NCI-H187 (cell line): Measurements from ENCODE around the gene TAAR2.
"Not testable (repeated sequence)": the region's sequence is repeated elsewhere in the genome, so short reads cannot be mapped to it uniquely, and the experiment has no call there.

Experiments used
- DNase-seq, 2 experiments: peaks; one replicate each; lab custom pipeline; 2025; lab: John Stamatoyannopoulos, UW

TAAR2 gene

DNA sequence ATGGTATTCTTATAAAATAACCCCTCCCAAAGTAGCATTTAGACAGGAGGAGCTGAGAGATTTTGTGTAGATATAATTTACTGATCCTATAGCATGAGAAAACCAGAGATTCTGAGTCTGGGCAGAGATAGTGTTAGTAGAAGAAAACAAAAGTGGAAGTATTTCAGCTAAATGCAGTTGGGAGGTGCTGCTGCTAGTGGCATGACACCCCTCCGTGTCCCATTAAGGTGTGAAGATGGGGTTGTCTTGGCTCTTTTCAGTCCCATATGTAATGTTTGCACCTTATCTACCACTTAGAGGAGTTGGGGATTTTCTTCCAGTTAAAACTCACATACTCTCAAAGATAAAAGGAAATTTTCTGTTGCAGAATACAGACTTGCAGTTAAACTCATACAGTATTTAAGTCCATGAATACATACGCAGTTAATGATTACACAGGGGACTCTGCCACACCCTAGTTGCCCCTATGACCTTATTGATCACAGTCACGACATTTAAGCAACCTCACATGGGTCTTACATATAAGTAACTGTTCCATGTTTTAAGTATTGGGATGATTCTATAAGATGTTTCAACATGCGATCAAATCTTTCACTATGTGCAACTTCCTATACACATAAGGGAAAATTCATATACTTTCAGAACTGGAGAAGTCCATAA is 11.5 kb downstream of the TAAR2 start:
- DNase-seq, result no peak

DNA sequence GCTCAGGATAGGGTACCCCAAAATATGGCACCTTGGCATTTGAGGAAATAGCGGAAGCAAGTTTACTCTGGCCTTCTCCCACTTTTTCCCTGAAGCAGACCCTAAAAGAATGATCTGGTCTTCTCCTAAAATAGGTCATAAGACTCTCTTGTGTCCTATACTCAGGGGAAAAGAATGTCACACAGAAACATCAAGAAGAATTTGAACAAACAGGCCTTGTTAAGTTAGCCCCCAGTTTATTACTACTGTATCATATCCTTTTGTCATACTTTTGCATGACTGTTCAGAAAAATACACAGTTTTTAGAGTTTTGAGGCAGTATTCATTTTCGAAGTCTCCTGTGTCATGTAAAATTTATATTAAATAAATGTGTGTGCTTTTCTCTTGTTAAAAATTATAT is 12.5 kb downstream of the TAAR2 start:
- no peak for DNase-seq

DNA sequence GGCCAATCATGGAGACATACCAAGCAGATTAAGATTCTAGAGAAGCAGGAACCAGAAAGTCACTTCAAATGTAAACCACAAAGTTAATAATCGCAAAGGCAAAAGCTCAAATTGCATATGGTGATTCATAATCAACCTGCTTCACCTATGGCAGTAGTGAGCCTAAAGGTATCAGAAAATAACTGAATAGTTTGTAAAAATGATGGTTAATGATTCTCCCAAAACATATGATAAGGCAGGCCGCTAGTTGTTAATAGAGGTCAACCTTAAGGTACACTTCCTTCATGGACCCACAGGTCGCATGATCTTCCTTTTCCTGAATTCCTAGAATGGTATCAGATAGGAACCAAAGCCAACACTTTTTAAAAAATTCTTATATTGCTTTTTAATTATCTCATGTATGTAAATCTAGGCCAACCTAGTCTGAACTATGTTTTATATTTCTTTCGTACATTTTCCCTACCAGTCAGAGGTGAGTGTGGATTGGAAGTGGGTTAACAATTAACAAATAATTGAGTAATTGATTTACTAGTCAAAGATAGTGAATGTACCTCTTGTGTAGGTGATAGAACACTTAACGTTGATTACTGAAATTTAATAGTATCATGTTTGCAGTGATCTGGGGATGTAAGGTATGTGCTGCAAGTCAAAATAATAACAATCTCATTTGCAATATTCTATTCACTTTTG is 16.4 kb downstream of the TAAR2 start:
- DNase-seq, result no peak

DNA sequence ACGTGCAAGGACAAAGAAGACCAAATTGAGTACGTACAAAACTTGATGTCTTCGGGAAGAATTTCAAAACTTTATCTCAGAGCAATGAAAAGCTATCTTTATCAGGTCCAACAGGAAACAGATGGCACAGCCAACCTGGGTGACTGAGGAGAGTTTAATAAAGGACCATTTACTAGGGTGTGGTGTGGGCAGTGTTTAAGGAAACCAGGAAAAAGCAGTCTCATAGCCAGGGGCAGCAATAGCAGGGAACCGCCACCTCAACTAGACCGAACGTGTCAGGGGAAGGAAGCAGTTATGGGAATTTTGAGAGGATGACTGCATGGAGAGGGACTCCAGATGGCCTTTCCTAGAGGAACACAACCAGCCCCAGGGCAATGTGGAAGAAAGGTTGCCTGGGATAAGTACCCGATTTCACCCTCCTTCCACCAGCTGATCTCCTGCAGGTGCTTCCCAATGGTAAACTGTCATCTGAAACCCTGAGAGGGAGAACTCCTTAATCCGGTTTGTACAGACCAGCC is 19.4 kb downstream of the TAAR2 start:
- no peak for DNase-seq

DNA sequence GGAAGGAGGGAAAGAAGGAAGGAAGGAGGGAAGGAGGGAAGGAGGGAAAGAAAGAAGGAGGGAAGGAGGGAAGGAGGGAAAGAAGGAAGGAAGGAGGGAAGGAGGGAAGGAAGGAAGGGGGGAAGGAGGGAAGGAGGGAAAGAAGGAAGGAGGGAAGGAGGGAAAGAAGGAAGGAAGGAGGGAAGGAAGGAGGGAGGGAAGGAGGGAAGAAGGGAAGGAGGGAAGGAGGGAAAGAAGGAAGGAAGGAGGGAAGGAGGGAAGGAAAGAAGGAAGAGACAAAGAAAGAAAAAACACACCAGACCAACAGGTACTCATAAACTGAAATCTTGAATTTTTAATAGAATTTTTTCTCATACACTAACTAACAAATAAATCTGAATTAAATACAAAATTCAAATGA is 23.2 kb downstream of the TAAR2 start:
- not testable (repeated sequence) for DNase-seq

DNA sequence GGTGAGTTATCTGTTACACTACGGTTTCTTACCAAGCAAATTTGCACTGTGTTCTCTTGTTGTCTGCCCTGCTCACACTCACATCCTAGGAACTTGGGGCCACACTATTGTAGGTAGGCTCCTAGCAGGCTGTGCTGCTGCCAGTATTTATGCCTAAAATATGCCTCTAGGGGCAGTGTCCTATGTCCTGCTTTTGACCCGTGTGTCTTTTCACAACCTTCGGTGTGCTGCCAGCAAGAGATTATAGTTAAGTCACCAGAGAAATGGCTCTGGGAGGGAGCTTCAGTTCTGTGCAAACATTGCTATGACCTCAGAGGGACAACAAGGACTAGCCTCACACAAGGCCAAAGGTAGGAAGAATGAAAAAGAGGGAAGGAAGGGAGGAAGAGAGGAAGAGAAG is 25.6 kb downstream of the TAAR2 start:
- DNase-seq, result no peak

DNA sequence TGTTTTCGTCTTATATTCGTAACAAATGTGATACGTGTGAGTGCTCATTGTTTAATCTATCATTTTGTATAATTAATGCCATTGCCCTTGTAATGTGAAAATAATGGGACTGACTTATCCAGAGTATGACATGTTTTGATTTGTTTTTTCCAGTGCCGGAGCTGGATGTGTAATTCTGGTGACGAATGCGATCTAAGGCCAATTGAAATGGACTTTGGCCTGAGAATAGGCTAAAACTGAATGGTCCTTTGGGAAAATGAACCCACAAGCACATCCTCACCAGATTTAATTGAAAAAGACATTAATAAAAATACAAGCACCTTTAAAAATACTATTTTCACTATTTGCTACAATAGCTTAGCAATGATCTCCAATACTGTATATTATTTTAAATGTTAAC is 27.9 kb downstream of the TAAR2 start:
- DNase-seq, result no peak

DNA sequence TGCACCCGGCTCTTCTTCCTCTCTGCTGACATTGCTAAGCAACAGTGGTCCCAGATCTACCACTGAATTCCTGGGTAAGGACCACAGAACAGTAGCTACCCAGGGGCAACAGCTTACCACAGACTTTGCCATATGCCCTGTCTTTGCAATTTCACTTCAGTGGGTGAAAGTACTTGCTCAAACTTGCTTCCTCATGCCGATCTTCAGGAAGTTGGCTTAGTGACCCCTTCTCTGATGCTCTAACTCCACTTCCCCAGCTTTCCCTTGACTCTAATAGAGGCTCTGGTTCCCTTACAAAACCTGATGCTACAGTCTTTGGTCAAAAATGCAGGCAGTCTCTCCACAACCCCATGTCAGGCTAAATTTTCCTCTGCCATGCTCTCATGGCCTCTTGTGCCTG is 31.2 kb downstream of the TAAR2 start:
- DNase-seq, result no peak

DNA sequence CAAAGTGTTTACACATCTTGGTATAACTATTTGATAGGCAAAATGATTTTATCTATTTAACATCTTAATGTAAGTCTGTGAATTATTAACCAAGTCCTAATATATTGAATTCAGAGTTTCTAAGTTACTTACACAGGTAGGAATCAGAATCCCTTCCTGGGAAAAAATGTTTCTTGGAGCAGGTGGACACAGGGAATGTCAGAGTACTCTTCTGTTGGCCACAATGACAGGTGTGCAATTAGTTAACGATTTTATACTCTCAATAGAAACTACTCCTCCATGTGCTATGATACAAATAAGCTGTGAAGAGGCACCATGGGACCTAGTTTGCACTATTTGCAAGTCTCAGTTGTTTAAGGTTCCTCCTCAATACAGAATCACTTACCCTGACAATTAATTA is 33.7 kb downstream of the TAAR2 start:
- no peak for DNase-seq

DNA sequence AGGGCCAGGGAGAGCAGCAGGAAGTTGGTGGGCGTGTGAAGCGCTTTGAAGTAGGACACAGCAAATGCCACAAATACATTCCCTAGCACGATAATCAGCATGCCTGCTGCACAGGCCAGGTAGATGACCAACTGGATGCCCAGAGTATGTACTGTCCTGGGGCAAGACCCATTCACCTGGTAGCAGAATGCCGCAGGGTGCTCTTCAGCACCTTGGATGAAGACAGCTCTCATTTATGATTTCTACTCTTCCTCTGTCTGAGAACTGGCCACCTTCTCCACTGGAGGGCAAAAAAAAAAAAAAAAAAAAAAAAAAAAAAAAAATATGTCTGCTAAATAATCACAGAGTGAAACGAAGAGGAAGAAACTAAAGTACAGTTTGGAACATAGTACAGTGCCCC is 34.6 kb downstream of the TAAR2 start, which contains the start of gene TAAR5:
Gene TAAR5, minus strand, starts transcription at position 288 of the 400 bp plus-strand sequence. Its CDS starts 55 bp downstream, at position 233.
- DNase-seq, result no peak

DNA sequence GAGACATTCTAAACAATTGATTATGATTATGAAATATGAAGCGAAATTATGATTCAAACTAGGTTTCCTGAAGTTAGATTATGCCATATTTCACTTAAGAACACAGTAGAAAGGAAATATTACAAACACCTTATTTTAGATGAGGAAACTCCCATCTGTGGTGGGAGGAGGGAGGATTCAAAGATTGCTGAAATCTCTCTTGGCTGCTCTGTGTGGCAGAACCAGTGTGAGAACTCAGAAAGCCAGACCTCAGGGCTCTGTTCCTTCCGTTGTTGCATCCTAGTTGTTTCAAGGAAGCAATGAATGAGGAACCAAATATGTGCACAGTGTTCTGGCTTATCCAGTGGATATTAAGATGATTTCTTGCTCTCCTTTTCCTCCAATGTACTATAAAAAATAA is 36.7 kb downstream of the TAAR2 start:
- no peak for DNase-seq

DNA sequence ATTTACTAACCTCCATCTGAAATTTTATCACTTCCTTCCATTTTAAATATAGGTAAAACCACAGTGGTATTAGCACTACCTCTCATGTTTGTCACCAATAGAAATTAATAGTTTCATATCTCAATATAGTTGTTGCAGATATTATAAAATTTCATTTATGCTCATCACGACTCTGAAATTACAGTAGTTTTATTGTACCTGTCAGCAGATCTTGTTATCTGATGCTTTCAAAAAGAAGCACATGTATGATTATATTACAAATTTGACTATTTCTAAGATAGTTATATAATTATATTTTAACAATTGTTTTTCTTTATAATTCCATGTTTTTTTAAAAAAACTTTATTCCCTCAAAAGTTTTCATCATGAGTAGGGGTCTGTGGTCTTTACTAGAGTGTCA is 39.4 kb downstream of the TAAR2 start:
- no peak for DNase-seq

DNA sequence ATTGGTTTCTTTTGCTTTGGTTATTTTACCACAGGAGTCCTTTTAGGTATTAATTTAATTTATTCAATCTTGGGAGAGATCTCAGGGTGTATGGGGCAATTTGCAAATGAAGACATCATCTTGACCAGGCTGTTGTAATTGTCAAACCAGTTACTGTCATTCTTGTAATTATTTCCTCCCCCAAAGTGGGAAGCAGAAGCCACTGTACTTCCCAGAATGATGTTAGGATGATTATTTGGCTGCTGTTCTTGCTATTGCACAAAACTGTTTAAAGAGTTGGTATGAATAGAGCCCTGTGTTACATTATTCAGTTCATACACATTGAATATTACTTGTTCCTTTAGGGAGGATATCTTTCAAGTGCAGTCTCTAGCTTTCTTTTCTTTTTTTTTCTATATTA is 52.3 kb downstream of the TAAR2 start:
- no peak for DNase-seq

DNA sequence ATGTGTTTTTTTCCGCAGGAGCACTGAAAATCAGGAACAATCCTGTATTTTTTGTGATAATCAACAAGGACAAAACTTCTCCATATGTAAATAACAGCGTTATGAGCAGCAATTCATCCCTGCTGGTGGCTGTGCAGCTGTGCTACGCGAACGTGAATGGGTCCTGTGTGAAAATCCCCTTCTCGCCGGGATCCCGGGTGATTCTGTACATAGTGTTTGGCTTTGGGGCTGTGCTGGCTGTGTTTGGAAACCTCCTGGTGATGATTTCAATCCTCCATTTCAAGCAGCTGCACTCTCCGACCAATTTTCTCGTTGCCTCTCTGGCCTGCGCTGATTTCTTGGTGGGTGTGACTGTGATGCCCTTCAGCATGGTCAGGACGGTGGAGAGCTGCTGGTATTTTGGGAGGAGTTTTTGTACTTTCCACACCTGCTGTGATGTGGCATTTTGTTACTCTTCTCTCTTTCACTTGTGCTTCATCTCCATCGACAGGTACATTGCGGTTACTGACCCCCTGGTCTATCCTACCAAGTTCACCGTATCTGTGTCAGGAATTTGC is 53.8 kb downstream of the TAAR2 start, which contains the start of gene TAAR6:
Gene TAAR6, plus strand, starts transcription at position 102 of the 557 bp plus-strand sequence. Its CDS starts 0 bp downstream, at position 102.
- DNase-seq, result no peak

DNA sequence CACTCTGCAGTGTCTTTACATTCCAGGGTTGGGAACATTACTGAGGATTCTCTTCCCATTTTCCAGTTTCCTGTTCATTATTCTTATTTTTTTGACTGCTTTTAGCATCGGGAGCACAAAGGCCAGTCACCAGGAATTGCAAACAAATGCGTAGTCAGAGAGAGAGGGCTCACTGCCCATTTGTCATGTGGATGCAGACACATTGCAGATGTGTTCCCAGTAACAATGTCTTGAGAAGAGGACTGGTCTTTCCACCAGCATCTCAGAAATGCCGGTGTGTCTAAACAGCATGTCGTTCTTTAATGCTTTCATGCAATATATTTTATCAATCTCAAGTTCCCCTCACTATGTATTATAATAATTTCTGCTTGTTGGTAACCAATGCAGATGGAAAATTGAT is 54.9 kb downstream of the TAAR2 start:
- no peak for DNase-seq

DNA sequence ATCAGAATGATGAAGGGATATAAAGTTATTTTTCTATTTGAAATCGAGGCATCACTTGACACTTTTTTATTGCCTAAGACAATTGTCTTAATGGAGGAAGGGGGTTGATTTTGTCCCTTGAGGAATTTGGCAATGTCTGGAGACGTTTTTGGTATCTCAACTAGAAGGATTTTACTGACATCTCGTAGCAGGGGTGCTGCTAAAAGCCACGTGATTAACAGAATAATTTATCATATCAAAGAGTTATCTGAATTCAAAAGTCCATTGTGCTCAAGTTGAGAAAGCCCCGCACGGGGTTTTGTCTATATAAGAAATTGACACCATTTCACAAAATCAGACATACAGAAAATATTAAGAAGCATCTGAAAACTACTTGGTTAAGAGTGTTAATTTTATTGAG is 55.5 kb downstream of the TAAR2 start:
- DNase-seq, result no peak

DNA sequence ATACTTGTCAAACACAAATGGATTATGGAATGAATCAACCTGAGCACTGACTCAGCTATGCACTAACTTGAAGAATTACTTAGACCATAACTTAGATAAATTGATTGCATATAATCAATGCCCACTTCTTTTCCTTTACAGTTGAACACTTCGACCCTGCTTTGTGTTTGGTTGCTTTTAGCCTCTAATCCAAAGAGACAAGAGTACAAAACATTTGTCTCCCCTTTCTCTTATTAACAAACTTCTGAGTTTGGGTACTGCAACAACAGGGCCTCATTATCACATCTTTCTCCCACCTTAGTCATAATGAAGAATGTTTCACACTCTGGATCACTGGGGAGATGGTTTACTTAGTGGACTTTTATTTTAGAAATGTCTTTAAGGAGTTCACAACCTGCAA is 56.5 kb downstream of the TAAR2 start:
- DNase-seq, result no peak
